Measurements from ENCODE around the gene ATF7IP2.

ATF7IP2 gene

DNA sequence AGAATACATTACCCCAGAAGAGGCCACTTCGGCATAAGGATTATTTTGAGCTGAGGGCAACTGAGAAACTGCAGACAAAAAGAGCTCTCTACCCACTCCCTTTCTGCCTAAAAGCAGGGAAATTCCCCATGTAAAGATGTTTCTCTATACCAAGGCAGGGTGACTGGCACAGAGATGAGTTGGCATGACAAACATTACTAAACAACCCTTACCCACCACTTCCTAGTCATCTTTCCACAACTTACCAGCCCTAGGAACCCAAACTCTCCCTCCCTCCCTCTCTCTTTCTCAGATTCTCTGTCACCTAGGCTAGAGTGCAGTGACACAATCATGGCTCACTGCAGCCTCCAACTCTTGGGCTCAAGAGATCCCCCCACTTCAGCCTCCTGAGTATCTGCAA is 126.0 kb downstream of the ATF7IP2 start:
- no peak for DNase-seq (ENCODE audit: low spot score)

- DNase-seq (ENCODE audit: low spot score), result peak; percentile 64
Observed at GRCh38 chr16:10514369-10515055, 128.7 kb downstream of the ATF7IP2 start.

DNA sequence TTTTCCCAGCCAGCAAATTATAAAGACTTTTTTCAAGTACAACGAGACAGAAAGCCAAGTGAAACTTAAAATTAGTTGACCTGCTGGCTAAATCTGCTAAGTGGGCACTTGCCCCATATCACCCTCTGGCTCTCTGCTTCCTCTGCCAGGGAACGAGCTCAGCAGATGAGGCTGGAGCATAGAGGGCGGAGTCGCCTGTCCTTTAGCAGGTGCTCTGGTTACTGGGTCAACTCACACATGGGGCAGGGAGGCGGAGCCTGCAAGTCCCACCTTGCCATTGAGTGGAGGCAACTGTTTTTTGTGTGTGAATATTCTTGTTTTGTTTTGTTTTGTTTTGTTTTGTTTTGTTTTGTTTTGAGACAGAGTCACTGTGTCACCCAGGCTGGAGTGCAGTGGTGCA is 132.0 kb downstream of the ATF7IP2 start:
- DNase-seq (ENCODE audit: low spot score), result no peak

GRCh38 chr16:10518479-10519041 is 132.7 kb downstream of the ATF7IP2 start:
- no peak for DNase-seq (ENCODE audit: low spot score)

DNA sequence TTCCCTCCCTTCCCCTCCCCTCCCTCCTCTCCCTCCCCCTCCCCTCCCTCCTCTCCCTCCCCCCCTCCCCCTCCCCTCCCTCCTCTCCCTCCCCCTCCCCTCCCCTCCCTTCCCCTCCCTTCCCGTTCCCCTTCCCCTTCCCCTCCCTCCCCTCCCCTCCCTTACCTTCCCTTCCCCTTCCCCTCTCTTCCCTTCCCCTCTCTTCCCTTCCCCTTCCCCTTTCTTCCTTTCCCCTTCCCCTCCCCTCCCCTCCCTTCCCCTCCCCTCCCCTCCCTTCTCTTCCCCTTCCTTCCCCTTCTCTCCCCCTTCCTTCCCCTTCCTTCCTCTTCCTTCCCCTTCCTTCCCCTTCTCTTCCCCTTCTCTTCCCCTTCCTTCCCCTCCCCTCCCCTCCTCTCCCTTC is 133.4 kb downstream of the ATF7IP2 start:
- DNase-seq (ENCODE audit: low spot score), result no peak

- DNase-seq (ENCODE audit: low spot score), result no peak
Observed at GRCh38 chr16:10519929-10520868, 134.3 kb downstream of the ATF7IP2 start.

GRCh38 chr16:10520869-10521578 is 135.2 kb downstream of the ATF7IP2 start:
- no peak for DNase-seq (ENCODE audit: low spot score)

- DNase-seq (ENCODE audit: low spot score), result peak; percentile 64
Observed at GRCh38 chr16:10521681-10522274, 135.9 kb downstream of the ATF7IP2 start.

DNA sequence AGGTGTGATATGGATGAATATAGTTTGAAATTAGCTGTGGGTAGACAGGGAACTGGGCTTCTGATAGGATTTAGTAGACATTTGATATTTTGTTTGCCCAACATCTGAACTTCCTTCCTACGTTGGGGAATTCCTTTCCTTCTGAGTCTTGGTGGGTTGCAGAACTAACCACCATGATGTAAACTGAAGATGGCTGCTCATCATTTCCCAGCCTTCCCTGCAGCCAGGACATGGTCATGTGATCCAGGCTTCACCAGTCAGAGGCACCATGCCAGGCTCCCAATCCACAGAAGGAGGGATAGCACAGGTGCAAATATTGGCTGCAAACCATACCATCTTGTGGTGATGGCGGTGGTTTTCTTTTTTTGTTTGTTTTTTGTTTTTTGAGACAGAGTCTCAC is 137.1 kb downstream of the ATF7IP2 start:
- DNase-seq (ENCODE audit: low spot score), result no peak

- no peak for DNase-seq (ENCODE audit: low spot score)
Observed at GRCh38 chr16:10525214-10525825, 139.5 kb downstream of the ATF7IP2 start.

GRCh38 chr16:10526962-10527361 is 141.1 kb downstream of the ATF7IP2 start:
- no peak for DNase-seq (ENCODE audit: low spot score)

- DNase-seq (ENCODE audit: low spot score), result no peak
Observed at GRCh38 chr16:10528635-10529034, 142.8 kb downstream of the ATF7IP2 start.

DNA sequence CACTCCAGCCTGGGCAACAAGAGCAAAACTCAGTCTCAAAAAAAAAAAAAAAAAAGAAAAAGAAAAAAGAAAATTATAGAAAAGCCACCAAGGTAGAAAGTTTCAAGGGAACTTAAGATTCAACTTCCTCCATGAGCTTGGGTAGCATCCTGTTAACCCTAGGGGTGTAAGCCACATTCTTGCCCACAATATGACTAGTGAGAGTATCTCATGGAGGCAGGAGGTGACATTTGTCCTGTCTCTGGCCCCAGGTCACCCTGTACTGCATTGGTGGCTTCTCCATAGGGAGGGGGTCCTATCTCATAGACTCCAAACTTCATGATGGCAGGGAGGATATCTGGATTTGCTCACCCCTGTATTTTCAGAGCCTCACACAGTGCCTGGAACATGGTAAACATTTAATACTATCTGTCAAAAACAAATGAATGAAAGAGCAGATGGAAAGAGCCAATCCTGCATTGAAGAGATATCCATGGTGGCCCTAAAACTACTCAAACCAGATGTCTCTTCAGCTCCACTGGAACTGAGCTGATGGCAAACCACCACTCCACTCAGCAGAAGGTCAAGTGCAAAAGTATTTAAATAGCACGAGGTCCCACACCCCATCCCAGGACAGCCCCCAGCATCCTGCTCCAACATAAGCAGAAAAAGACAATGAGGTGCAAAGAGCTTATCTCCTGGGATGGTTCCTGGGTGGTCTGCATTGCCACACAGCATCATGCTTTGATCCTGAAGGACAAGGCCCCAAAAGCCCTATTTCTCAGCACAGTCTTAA is 144.2 kb downstream of the ATF7IP2 start:
- no peak for DNase-seq (ENCODE audit: low spot score)

DNA sequence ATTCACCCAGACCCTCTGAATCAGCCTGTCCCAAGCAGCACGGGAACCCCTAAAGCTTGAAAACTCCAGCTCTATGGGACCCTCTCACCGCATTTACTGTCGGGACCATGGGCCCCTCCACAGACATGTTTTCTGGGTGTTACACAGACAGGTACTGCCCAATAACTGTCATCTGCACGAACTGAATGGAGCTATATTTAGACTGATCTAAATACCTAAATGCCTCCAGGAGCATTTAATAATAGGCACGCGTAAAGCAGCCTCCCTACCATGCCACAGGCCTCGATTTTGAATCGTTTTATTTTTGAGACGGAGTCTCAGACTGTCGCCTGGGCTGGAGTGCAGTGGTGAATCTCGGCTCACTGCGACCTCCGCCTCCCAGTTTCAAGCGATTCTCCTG is 144.8 kb downstream of the ATF7IP2 start:
- DNase-seq (ENCODE audit: low spot score), result no peak

DNA sequence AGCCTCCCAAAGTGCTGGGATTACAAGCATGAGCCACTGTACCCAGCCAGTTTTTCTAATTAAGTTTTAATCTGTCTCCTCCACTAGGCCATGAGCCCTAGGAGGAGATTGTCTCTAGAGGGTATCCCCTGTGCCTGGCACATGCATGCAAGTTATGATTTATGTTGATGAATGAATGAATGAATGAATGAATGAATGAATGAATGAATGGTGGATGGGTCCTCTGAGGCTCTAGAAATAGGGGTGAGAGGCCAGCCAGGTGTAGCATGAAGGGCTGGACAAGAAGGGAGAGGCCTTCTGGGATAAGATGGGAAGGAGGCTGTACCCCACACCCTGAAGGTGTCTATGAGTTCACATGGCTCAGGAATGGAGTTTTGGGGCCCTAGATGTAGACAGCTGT is 145.7 kb downstream of the ATF7IP2 start:
- DNase-seq (ENCODE audit: low spot score), result no peak

Data from germinal center (tissue), 1 donor.